ENCODE data around the gene KLHL11. TPM values are rescaled to one million over a fixed set of nuclear protein-coding genes. Genes with fewer than 3 reads are reported as not detected.
A peak's percentile ranks its signal among the peaks of the same experiment; 100 is the strongest.
"Not testable (repeated sequence)": the region's sequence is repeated elsewhere in the genome, so short reads cannot be mapped to it uniquely, and the experiment has no call there.

The KLHL11 gene
- total RNA-seq, 2 experiments from 2014 or later, result 12.3 to 13.2 TPM

GRCh38 chr17:41880130-41880529, 14.9 kb upstream of the KLHL11 start:
- H3K4me1 Mint-ChIP-seq (ENCODE audit: low read depth), result no peaks in the 10 kb centered on the region
- CTCF ChIA-PET, result no interaction called here
- ATAC-seq (no peak), DNase-seq (no peak)
- H3K36me3 Mint-ChIP-seq (ENCODE audit: low read depth), result peaks cover 56% of the 10 kb centered on the region
- POLR2A ChIA-PET, result interaction anchor here (0.6 kb wide), 1 partner anchor 88 kb away, joined by 3 read pairs; no protein-coding TSS in a partner anchor
- no peak overlapping the region for H3K27ac Mint-ChIP-seq
- H3K9me3 Mint-ChIP-seq (ENCODE audit: insufficient read depth), result no peaks in the 10 kb centered on the region
- H3K4me3 Mint-ChIP-seq, result no peak overlapping the region
- H3K27me3 Mint-ChIP-seq (ENCODE audit: low read depth), result no peaks in the 10 kb centered on the region

GRCh38 chr17:41874293-41874670, 9.1 kb upstream of the KLHL11 start:
- H3K9me3 Mint-ChIP-seq (ENCODE audit: insufficient read depth); H3K4me3 Mint-ChIP-seq; H3K27ac Mint-ChIP-seq; H3K27me3 Mint-ChIP-seq (ENCODE audit: low read depth); H3K4me1 Mint-ChIP-seq (ENCODE audit: low read depth); ATAC-seq; DNase-seq: not testable (repeated sequence)
- ChIA-PET POLR2A (interaction anchor here (1.0 kb wide), 1 partner anchor 9 kb away, joined by 3 read pairs; the partner anchor contains the start of gene KLHL11), CTCF (interaction anchor here (0.8 kb wide), 1 partner anchor 184 kb away, joined by 3 read pairs; no protein-coding TSS in a partner anchor)
- H3K36me3 Mint-ChIP-seq (ENCODE audit: low read depth), result peaks cover 63% of the 10 kb centered on the region

GRCh38 chr17:41873559-41874292, 8.5 kb upstream of the KLHL11 start:
- DNase-seq, result no peak
- no peaks in the 10 kb centered on the region for H3K27me3 Mint-ChIP-seq (ENCODE audit: low read depth)
- H3K9me3 Mint-ChIP-seq (ENCODE audit: insufficient read depth), result no peaks in the 10 kb centered on the region
- ATAC-seq, result no peak
- ChIA-PET CTCF (interaction anchor here (0.8 kb wide), 1 partner anchor 183 kb away, joined by 3 read pairs; no protein-coding TSS in a partner anchor), POLR2A (interaction anchor here (0.6 to 1.0 kb wide), 2 partner anchors 9 to 141 kb away, joined by 3 read pairs; partner anchors contain the start of gene KLHL11)
- peaks cover 4% of the 10 kb centered on the region for H3K4me1 Mint-ChIP-seq (ENCODE audit: low read depth)
- no peak overlapping the region for H3K27ac Mint-ChIP-seq
- H3K36me3 Mint-ChIP-seq (ENCODE audit: low read depth), result peaks cover 65% of the 10 kb centered on the region
- no peak overlapping the region for H3K4me3 Mint-ChIP-seq

GRCh38 chr17:41871789-41872188, 6.6 kb upstream of the KLHL11 start:
- ATAC-seq (no peak), DNase-seq (no peak)
- POLR2A ChIA-PET, result no interaction called here
- Mint-ChIP-seq H3K9me3 (ENCODE audit: insufficient read depth) (no peaks in the 10 kb centered on the region), H3K36me3 (ENCODE audit: low read depth) (peaks cover 65% of the 10 kb centered on the region), H3K4me1 (ENCODE audit: low read depth) (peaks cover 8% of the 10 kb centered on the region), H3K27ac (no peak overlapping the region), H3K27me3 (ENCODE audit: low read depth) (no peaks in the 10 kb centered on the region), H3K4me3 (no peak overlapping the region)
- CTCF ChIA-PET, result no interaction called here

- Mint-ChIP-seq H3K27me3 (ENCODE audit: low read depth) (no peaks in the 10 kb centered on the region), H3K9me3 (ENCODE audit: insufficient read depth) (no peaks in the 10 kb centered on the region), H3K4me3 (no peak overlapping the region), H3K27ac (no peak overlapping the region), H3K4me1 (ENCODE audit: low read depth) (peaks cover 8% of the 10 kb centered on the region), H3K36me3 (ENCODE audit: low read depth) (peaks cover 60% of the 10 kb centered on the region)
- no peak for ATAC-seq
- CTCF ChIA-PET, result interaction anchor here (0.9 kb wide), 1 partner anchor 133 kb away, joined by 3 read pairs; no protein-coding TSS in a partner anchor
- POLR2A ChIA-PET, result interaction anchor here (0.6 to 0.8 kb wide), 2 partner anchors 20 to 96 kb away, joined by 3 to 4 read pairs; partner anchors contain the start of gene CNP
- DNase-seq, result no peak
Observed at GRCh38 chr17:41870627-41871026, 5.4 kb upstream of the KLHL11 start.

- no peak overlapping the region for H3K4me3 Mint-ChIP-seq
- DNase-seq (no peak), ATAC-seq (no peak)
- ChIA-PET CTCF (interaction anchor here (0.9 kb wide), 1 partner anchor 132 kb away, joined by 3 read pairs; no protein-coding TSS in a partner anchor), POLR2A (interaction anchor here (0.6 to 0.9 kb wide), 3 partner anchors 9 to 96 kb away, joined by 3 to 4 read pairs (median 3); partner anchors contain the start of gene CNP)
- peaks cover 12% of the 10 kb centered on the region for H3K4me1 Mint-ChIP-seq (ENCODE audit: low read depth)
- H3K27me3 Mint-ChIP-seq (ENCODE audit: low read depth), result no peaks in the 10 kb centered on the region
- H3K36me3 Mint-ChIP-seq (ENCODE audit: low read depth), result peaks cover 58% of the 10 kb centered on the region
- H3K9me3 Mint-ChIP-seq (ENCODE audit: insufficient read depth), result no peaks in the 10 kb centered on the region
- H3K27ac Mint-ChIP-seq, result peak overlapping the region; percentile 20
Observed at GRCh38 chr17:41870097-41870496, 4.9 kb upstream of the KLHL11 start.

- Mint-ChIP-seq H3K4me1 (ENCODE audit: low read depth) (peaks cover 12% of the 10 kb centered on the region), H3K36me3 (ENCODE audit: low read depth) (peaks cover 54% of the 10 kb centered on the region), H3K27me3 (ENCODE audit: low read depth) (no peaks in the 10 kb centered on the region), H3K4me3 (no peak overlapping the region), H3K9me3 (ENCODE audit: insufficient read depth) (no peaks in the 10 kb centered on the region), H3K27ac (no peak overlapping the region)
- POLR2A ChIA-PET, result interaction anchor here (0.9 kb wide), 1 partner anchor 9 kb away, joined by 3 read pairs; no protein-coding TSS in a partner anchor
- no peak for ATAC-seq
- no peak for DNase-seq
- CTCF ChIA-PET, result no interaction called here
Observed at GRCh38 chr17:41869426-41869825, 4.2 kb upstream of the KLHL11 start.

GRCh38 chr17:41868568-41868967, 3.3 kb upstream of the KLHL11 start:
- Mint-ChIP-seq H3K4me3 (no peak overlapping the region), H3K27me3 (ENCODE audit: low read depth) (no peaks in the 10 kb centered on the region), H3K27ac (no peak overlapping the region), H3K36me3 (ENCODE audit: low read depth) (peaks cover 49% of the 10 kb centered on the region), H3K9me3 (ENCODE audit: insufficient read depth) (no peaks in the 10 kb centered on the region), H3K4me1 (ENCODE audit: low read depth) (peaks cover 12% of the 10 kb centered on the region)
- DNase-seq (no peak), ATAC-seq (no peak)
- CTCF ChIA-PET, result interaction anchor here (1.3 kb wide), 1 partner anchor 57 kb away, joined by 3 read pairs; the partner anchor contains the start of gene P3H4
- POLR2A ChIA-PET, result no interaction called here

- ATAC-seq (no peak), DNase-seq (no peak)
- Mint-ChIP-seq H3K9me3 (ENCODE audit: insufficient read depth) (no peaks in the 10 kb centered on the region), H3K4me1 (ENCODE audit: low read depth) (peaks cover 23% of the 10 kb centered on the region), H3K27ac (no peak overlapping the region), H3K27me3 (ENCODE audit: low read depth) (no peaks in the 10 kb centered on the region), H3K4me3 (no peak overlapping the region), H3K36me3 (ENCODE audit: low read depth) (peaks cover 27% of the 10 kb centered on the region)
- POLR2A ChIA-PET, result interaction anchor here (0.7 to 2.2 kb wide), 12 partner anchors 9 to 177 kb away, joined by 3 to 8 read pairs (median 3); partner anchors contain the start of genes ACLY, CNP, DNAJC7 and EIF1
- CTCF ChIA-PET, result interaction anchor here (0.7 to 3.4 kb wide), 3 partner anchors 16 to 65 kb away, joined by 3 to 14 read pairs (median 4); partner anchors contain the start of genes ODAD4 and P3H4
Observed at GRCh38 chr17:41865596-41865893, 322 bp upstream of the KLHL11 start.

GRCh38 chr17:41864498-41864835, 756 bp downstream of the KLHL11 start:
- Mint-ChIP-seq H3K27me3 (ENCODE audit: low read depth) (no peaks in the 10 kb centered on the region), H3K27ac (no peak overlapping the region), H3K9me3 (ENCODE audit: insufficient read depth) (no peaks in the 10 kb centered on the region), H3K4me3 (no peak overlapping the region), H3K4me1 (ENCODE audit: low read depth) (peaks cover 24% of the 10 kb centered on the region), H3K36me3 (ENCODE audit: low read depth) (peaks cover 21% of the 10 kb centered on the region)
- ATAC-seq, result no peak
- CTCF ChIA-PET, result interaction anchor here (0.8 to 3.4 kb wide), 6 partner anchors 11 to 63 kb away, joined by 3 to 14 read pairs (median 4); partner anchors contain the start of gene P3H4
- DNase-seq, result no peak
- POLR2A ChIA-PET, result interaction anchor here (0.8 to 2.2 kb wide), 13 partner anchors 10 to 176 kb away, joined by 3 to 8 read pairs (median 4); partner anchors contain the start of genes ACLY, CNP, DNAJC7 and EIF1

GRCh38 chr17:41863074-41863848, 2.0 kb downstream of the KLHL11 start:
- no peak for ATAC-seq
- POLR2A ChIA-PET, result interaction anchor here (0.9 to 1.2 kb wide), 2 partner anchors 19 to 67 kb away, joined by 3 to 5 read pairs; partner anchors contain the start of gene ODAD4
- no peak overlapping the region for H3K27ac Mint-ChIP-seq

More at GRCh38 chr17:41863074-41863848, 2.0 kb downstream of the KLHL11 start:
- H3K4me3 Mint-ChIP-seq, result no peak overlapping the region
- peaks cover 18% of the 10 kb centered on the region for H3K4me1 Mint-ChIP-seq (ENCODE audit: low read depth)
- H3K27me3 Mint-ChIP-seq (ENCODE audit: low read depth), result no peaks in the 10 kb centered on the region
- no peaks in the 10 kb centered on the region for H3K9me3 Mint-ChIP-seq (ENCODE audit: insufficient read depth)
- DNase-seq, result peak; percentile 44
- H3K36me3 Mint-ChIP-seq (ENCODE audit: low read depth), result peaks cover 11% of the 10 kb centered on the region
- CTCF ChIA-PET, result interaction anchor here (0.9 to 3.4 kb wide), 3 partner anchors 10 to 52 kb away, joined by 3 to 14 read pairs (median 7); partner anchors contain the start of gene P3H4
